ENCODE data around the gene LGALS9C.
"Not testable (repeated sequence)": the region's sequence is repeated elsewhere in the genome, so short reads cannot be mapped to it uniquely, and the experiment has no call there.

DNA sequence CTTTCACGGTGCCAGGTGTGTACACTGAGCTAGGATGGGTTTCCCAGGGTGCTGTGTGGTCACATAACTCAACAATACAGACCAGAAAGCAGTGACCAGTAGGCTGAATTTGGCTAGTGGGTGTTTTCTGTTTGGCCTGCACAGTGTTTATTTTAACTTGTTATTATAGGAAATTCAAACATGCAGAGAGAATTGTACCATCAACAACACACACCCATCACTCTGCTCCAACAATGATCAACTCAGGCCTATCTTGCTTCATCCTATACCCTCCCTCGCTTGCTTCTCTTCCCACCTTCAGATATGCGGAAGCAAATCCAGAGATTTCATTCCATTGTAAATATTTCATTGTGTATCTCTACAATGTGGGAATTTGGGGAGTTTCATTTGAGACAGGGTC, 5.2 kb downstream of the LGALS9C start:
- TF ChIP-seq, protein P1, sequence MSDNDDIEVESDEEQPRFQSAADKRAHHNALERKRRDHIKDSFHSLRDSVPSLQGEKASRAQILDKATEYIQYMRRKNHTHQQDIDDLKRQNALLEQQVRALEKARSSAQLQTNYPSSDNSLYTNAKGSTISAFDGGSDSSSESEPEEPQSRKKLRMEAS (CRISPR knock-in tag; IDR thresholded peaks at IDR 0.05), result not testable (repeated sequence)
- not testable (repeated sequence) for TF ChIP-seq CTCF (IDR thresholded peaks at IDR 0.05); JUN (CRISPR knock-in tag; IDR thresholded peaks at IDR 0.05); SMAD4 (CRISPR knock-in tag; IDR thresholded peaks at IDR 0.05); ELF4 (CRISPR knock-in tag; IDR thresholded peaks at IDR 0.05; ENCODE audit: low read depth)
- TF ChIP-seq, protein P2, sequence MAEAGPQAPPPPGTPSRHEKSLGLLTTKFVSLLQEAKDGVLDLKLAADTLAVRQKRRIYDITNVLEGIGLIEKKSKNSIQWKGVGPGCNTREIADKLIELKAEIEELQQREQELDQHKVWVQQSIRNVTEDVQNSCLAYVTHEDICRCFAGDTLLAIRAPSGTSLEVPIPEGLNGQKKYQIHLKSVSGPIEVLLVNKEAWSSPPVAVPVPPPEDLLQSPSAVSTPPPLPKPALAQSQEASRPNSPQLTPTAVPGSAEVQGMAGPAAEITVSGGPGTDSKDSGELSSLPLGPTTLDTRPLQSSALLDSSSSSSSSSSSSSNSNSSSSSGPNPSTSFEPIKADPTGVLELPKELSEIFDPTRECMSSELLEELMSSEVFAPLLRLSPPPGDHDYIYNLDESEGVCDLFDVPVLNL (CRISPR knock-in tag; IDR thresholded peaks at IDR 0.05; ENCODE audit: borderline replicate concordance, low read depth), result not testable (repeated sequence)
- TF ChIP-seq, protein P3, sequence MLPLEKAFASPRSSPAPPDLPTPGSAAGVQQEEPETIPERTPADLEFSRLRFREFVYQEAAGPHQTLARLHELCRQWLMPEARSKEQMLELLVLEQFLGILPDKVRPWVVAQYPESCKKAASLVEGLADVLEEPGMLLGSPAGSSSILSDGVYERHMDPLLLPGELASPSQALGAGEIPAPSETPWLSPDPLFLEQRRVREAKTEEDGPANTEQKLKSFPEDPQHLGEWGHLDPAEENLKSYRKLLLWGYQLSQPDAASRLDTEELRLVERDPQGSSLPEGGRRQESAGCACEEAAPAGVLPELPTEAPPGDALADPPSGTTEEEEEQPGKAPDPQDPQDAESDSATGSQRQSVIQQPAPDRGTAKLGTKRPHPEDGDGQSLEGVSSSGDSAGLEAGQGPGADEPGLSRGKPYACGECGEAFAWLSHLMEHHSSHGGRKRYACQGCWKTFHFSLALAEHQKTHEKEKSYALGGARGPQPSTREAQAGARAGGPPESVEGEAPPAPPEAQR (CRISPR knock-in tag; IDR thresholded peaks at IDR 0.05), result not testable (repeated sequence)
